Measurements from ENCODE around the gene BNC2.

BNC2 gene

DNA sequence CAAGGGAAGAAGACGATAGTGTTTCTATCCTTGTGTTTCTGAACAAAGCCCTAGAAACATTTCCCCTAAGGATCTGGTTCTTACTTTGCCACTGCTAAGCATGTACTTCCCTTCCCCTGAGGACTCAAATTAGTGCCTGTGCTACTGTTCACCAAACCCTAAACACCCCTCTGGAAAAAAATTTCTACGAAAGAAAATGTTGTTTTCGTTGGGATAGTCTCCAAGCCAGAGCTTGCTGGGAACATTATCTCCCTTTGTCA, 294.6 kb downstream of the BNC2 start:
- H3K79me2 ChIP-seq (ENCODE audit: control insufficient read depth, insufficient read depth, low read length): no peaks in the 10 kb centered on the region
- WGBS (ENCODE audit: extremely low coverage, insufficient coverage, low lambda C conversion rate): no CpG with 5 or more reads among the region's 3 CpGs
- no peak overlapping the region for H3K4me2 ChIP-seq (ENCODE audit: low read length)
- H3K4me1 ChIP-seq (ENCODE audit: control insufficient read depth, low read depth, low read length): no peaks in the 10 kb centered on the region
- no peaks in the 10 kb centered on the region for H3K27me3 ChIP-seq (ENCODE audit: insufficient read depth, low read length, poor library complexity)
- H2AK5ac ChIP-seq (ENCODE audit: low read length): no peak overlapping the region
- no peak overlapping the region for H3K27ac ChIP-seq (ENCODE audit: low read depth, low read length)
- H3K36me3 ChIP-seq (ENCODE audit: control insufficient read depth, insufficient read depth, low read length): no peaks in the 10 kb centered on the region
- no peak overlapping the region for H4K8ac ChIP-seq (ENCODE audit: low read depth, low read length)
- H3K18ac ChIP-seq (ENCODE audit: low read length): peak overlapping the region; percentile 68
- no peak overlapping the region for H3K56ac ChIP-seq (ENCODE audit: low read length)
- no peak overlapping the region for H2BK120ac ChIP-seq (ENCODE audit: low read depth, low read length)
- no peak overlapping the region for H3K4me3 ChIP-seq (ENCODE audit: low read length)
- H3K79me1 ChIP-seq (ENCODE audit: low read length): no peaks in the 10 kb centered on the region
- no peak overlapping the region for H2BK15ac ChIP-seq (replicated peaks; ENCODE audit: low read depth)
- no peak overlapping the region for H4K5ac ChIP-seq (ENCODE audit: low read length)
- no peak for DNase-seq
- no peak overlapping the region for H3K9ac ChIP-seq (ENCODE audit: low read length)
- no peak overlapping the region for H3K23ac ChIP-seq (ENCODE audit: low read length)
- no peak overlapping the region for H3K4ac ChIP-seq (ENCODE audit: low read depth, low read length)
- H2BK5ac ChIP-seq (ENCODE audit: low read length): no peak overlapping the region

DNA sequence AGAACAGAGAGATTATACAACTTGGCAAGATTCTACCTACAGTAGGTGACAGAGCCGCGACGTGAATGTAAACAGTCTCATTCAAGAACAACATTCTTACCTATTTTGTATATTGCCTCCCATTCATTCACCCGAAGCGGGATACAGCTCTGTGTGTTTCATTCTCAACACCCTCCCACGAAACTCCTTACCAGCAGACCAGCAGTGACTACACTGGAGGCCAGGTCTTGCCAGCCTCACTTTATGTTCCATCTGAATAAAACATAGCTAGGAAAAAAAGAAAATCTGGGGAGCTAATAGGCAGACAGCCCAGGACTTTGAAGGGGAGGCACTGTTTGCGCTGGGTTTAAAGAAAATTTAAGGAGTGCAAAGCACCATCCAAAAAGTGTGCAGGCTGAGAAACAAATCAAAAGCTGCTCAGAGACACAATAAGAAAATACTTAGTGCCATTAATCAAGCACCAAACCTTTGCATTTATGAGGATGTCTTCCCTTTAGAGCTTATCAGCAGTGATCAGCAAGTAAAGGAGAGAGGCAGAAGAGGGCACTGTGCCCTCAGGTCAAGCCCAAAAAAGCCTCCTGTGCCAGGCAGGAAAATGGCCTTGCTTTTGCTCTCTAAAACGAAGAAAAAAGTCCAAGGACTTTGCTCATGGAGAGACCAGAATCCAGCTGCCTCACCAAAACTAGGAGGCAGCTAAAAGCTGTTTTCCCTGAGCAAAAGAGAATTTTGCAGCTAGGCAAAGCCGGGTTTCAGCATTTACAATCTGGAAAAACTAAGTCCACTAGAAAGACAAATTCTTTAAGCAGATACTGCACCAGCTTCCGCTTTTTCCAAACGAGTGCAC, 295.1 kb downstream of the BNC2 start:
- DNase-seq: peak; percentile 30
- no peak overlapping the region for H3K4me3 ChIP-seq (ENCODE audit: low read length)
- no CpG with 5 or more reads among the region's 11 CpGs for WGBS (ENCODE audit: extremely low coverage, insufficient coverage, low lambda C conversion rate)

DNA sequence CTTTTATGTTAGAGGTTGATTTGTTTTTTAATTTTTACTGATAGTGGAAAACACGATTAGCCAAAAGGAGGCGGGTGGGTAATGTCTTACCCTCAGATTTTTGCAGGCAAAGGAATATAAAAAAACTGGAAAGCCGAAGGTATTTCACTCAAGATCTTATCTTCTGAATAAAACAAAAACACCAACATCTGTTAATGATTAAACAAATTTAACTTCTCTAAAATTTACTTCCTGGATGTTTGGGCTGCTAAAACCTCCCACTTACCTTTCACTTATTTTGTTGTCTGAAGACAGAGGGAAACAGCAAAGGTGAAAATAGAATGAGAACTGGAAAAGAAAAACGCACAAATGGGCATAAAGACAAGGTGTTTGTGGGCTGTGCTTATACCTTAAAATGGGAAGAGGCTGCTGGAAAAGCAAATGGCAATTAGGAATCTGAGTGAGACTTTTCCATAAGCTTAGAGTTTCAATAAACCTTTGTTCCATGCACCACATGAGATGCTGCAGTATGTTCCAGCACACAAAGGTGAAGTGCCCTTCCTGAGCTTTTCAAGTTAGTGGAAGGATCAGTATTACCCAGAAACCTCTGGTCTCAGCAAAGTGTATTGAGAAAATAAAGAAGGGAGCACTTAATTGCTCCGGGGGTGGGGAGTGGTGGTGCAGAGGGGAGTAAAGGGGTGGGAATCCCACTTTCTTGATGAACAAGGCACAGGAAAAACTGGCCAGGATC, 298.3 kb downstream of the BNC2 start:
- no peak overlapping the region for H3K56ac ChIP-seq (ENCODE audit: low read length)
- no peak overlapping the region for H3K4me2 ChIP-seq (ENCODE audit: low read length)
- no peak overlapping the region for H2BK120ac ChIP-seq (ENCODE audit: low read depth, low read length)
- no peak overlapping the region for H3K27ac ChIP-seq (ENCODE audit: low read depth, low read length)
- H3K18ac ChIP-seq (ENCODE audit: low read length): no peak overlapping the region
- no peaks in the 10 kb centered on the region for H3K4me1 ChIP-seq (ENCODE audit: control insufficient read depth, low read depth, low read length)
- WGBS (ENCODE audit: extremely low coverage, insufficient coverage, low lambda C conversion rate): no CpG with 5 or more reads among the region's 5 CpGs
- H3K23ac ChIP-seq (ENCODE audit: low read length): no peak overlapping the region
- H3K36me3 ChIP-seq (ENCODE audit: control insufficient read depth, insufficient read depth, low read length): no peaks in the 10 kb centered on the region
- no peak overlapping the region for H4K5ac ChIP-seq (ENCODE audit: low read length)
- no peak overlapping the region for H4K8ac ChIP-seq (ENCODE audit: low read depth, low read length)
- no peak overlapping the region for H3K4me3 ChIP-seq (ENCODE audit: low read length)
- no peak overlapping the region for H2BK5ac ChIP-seq (ENCODE audit: low read length)
- no peaks in the 10 kb centered on the region for H3K79me1 ChIP-seq (ENCODE audit: low read length)
- H3K79me2 ChIP-seq (ENCODE audit: control insufficient read depth, insufficient read depth, low read length): no peaks in the 10 kb centered on the region
- no peaks in the 10 kb centered on the region for H3K27me3 ChIP-seq (ENCODE audit: insufficient read depth, low read length, poor library complexity)
- no peak overlapping the region for H3K9ac ChIP-seq (ENCODE audit: low read length)
- H2AK5ac ChIP-seq (ENCODE audit: low read length): no peak overlapping the region
- no peak overlapping the region for H3K4ac ChIP-seq (ENCODE audit: low read depth, low read length)
- DNase-seq: no peak
- no peak overlapping the region for H2BK15ac ChIP-seq (replicated peaks; ENCODE audit: low read depth)

More for the DNA sequence above, 295.1 kb downstream of the BNC2 start:
- peak overlapping the region; percentile 68 for H3K18ac ChIP-seq (ENCODE audit: low read length)
- no peak overlapping the region for H2BK15ac ChIP-seq (replicated peaks; ENCODE audit: low read depth)
- H3K4me2 ChIP-seq (ENCODE audit: low read length): no peak overlapping the region
- H2BK120ac ChIP-seq (ENCODE audit: low read depth, low read length): no peak overlapping the region
- no peaks in the 10 kb centered on the region for H3K79me2 ChIP-seq (ENCODE audit: control insufficient read depth, insufficient read depth, low read length)
- H3K9ac ChIP-seq (ENCODE audit: low read length): no peak overlapping the region
- H3K27me3 ChIP-seq (ENCODE audit: insufficient read depth, low read length, poor library complexity): no peaks in the 10 kb centered on the region
- H4K5ac ChIP-seq (ENCODE audit: low read length): no peak overlapping the region
- no peaks in the 10 kb centered on the region for H3K4me1 ChIP-seq (ENCODE audit: control insufficient read depth, low read depth, low read length)
- H2BK5ac ChIP-seq (ENCODE audit: low read length): no peak overlapping the region
- H3K79me1 ChIP-seq (ENCODE audit: low read length): no peaks in the 10 kb centered on the region
- no peaks in the 10 kb centered on the region for H3K36me3 ChIP-seq (ENCODE audit: control insufficient read depth, insufficient read depth, low read length)
- H4K8ac ChIP-seq (ENCODE audit: low read depth, low read length): no peak overlapping the region
- no peak overlapping the region for H3K27ac ChIP-seq (ENCODE audit: low read depth, low read length)
- H3K23ac ChIP-seq (ENCODE audit: low read length): no peak overlapping the region
- H3K56ac ChIP-seq (ENCODE audit: low read length): no peak overlapping the region
- H3K4ac ChIP-seq (ENCODE audit: low read depth, low read length): no peak overlapping the region
- no peak overlapping the region for H2AK5ac ChIP-seq (ENCODE audit: low read length)

- no peak overlapping the region for H2BK120ac ChIP-seq (ENCODE audit: low read depth, low read length)
- no peak overlapping the region for H3K4ac ChIP-seq (ENCODE audit: low read depth, low read length)
- no peaks in the 10 kb centered on the region for H3K79me2 ChIP-seq (ENCODE audit: control insufficient read depth, insufficient read depth, low read length)
- H3K27ac ChIP-seq (ENCODE audit: low read depth, low read length): no peak overlapping the region
- H2AK5ac ChIP-seq (ENCODE audit: low read length): no peak overlapping the region
- DNase-seq: no peak
- H3K4me1 ChIP-seq (ENCODE audit: control insufficient read depth, low read depth, low read length): no peaks in the 10 kb centered on the region
- H3K79me1 ChIP-seq (ENCODE audit: low read length): no peaks in the 10 kb centered on the region
- H3K27me3 ChIP-seq (ENCODE audit: insufficient read depth, low read length, poor library complexity): no peaks in the 10 kb centered on the region
- H3K56ac ChIP-seq (ENCODE audit: low read length): no peak overlapping the region
- no peak overlapping the region for H3K18ac ChIP-seq (ENCODE audit: low read length)
- no peak overlapping the region for H3K4me2 ChIP-seq (ENCODE audit: low read length)
- no peak overlapping the region for H2BK5ac ChIP-seq (ENCODE audit: low read length)
- no peak overlapping the region for H4K5ac ChIP-seq (ENCODE audit: low read length)
- no peak overlapping the region for H3K23ac ChIP-seq (ENCODE audit: low read length)
- H3K9ac ChIP-seq (ENCODE audit: low read length): no peak overlapping the region
- no peaks in the 10 kb centered on the region for H3K36me3 ChIP-seq (ENCODE audit: control insufficient read depth, insufficient read depth, low read length)
- H4K8ac ChIP-seq (ENCODE audit: low read depth, low read length): no peak overlapping the region
- H2BK15ac ChIP-seq (replicated peaks; ENCODE audit: low read depth): no peak overlapping the region
- H3K4me3 ChIP-seq (ENCODE audit: low read length): no peak overlapping the region
- WGBS (ENCODE audit: extremely low coverage, insufficient coverage, low lambda C conversion rate): no CpG with 5 or more reads among the region's 7 CpGs
Measured at GRCh38 chr9:16571127-16571802, 299.2 kb downstream of the BNC2 start.

- DNase-seq: no peak
- no peak overlapping the region for H3K4me3 ChIP-seq (ENCODE audit: low read length)
- H3K56ac ChIP-seq (ENCODE audit: low read length): no peak overlapping the region
- H3K18ac ChIP-seq (ENCODE audit: low read length): no peak overlapping the region
- H3K27me3 ChIP-seq (ENCODE audit: insufficient read depth, low read length, poor library complexity): no peaks in the 10 kb centered on the region
- no peak overlapping the region for H2BK5ac ChIP-seq (ENCODE audit: low read length)
- H3K4me1 ChIP-seq (ENCODE audit: control insufficient read depth, low read depth, low read length): peaks cover 4% of the 10 kb centered on the region
- H3K79me1 ChIP-seq (ENCODE audit: low read length): no peaks in the 10 kb centered on the region
- H3K23ac ChIP-seq (ENCODE audit: low read length): no peak overlapping the region
- H4K8ac ChIP-seq (ENCODE audit: low read depth, low read length): no peak overlapping the region
- no peak overlapping the region for H2BK120ac ChIP-seq (ENCODE audit: low read depth, low read length)
- H3K4me2 ChIP-seq (ENCODE audit: low read length): no peak overlapping the region
- H3K27ac ChIP-seq (ENCODE audit: low read depth, low read length): no peak overlapping the region
- H4K5ac ChIP-seq (ENCODE audit: low read length): no peak overlapping the region
- WGBS (ENCODE audit: extremely low coverage, insufficient coverage, low lambda C conversion rate): no CpG with 5 or more reads among the region's 2 CpGs
- H3K36me3 ChIP-seq (ENCODE audit: control insufficient read depth, insufficient read depth, low read length): no peaks in the 10 kb centered on the region
- H2BK15ac ChIP-seq (replicated peaks; ENCODE audit: low read depth): no peak overlapping the region
- H2AK5ac ChIP-seq (ENCODE audit: low read length): no peak overlapping the region
- no peaks in the 10 kb centered on the region for H3K79me2 ChIP-seq (ENCODE audit: control insufficient read depth, insufficient read depth, low read length)
- H3K4ac ChIP-seq (ENCODE audit: low read depth, low read length): no peak overlapping the region
- H3K9ac ChIP-seq (ENCODE audit: low read length): no peak overlapping the region
Measured at GRCh38 chr9:16563446-16563845, 307.0 kb downstream of the BNC2 start.
